NCI-H2227 (cell line): ENCODE data around the gene HNRNPAB.
"Not testable (repeated sequence)": the region's sequence is repeated elsewhere in the genome, so short reads cannot be mapped to it uniquely, and the experiment has no call there.

Source experiments
- DNase-seq: peaks from one replicate; lab custom pipeline; 2025; ENCODE audit not compliant: unreplicated experiment; lab: John Stamatoyannopoulos, UW

Gene HNRNPAB

DNA sequence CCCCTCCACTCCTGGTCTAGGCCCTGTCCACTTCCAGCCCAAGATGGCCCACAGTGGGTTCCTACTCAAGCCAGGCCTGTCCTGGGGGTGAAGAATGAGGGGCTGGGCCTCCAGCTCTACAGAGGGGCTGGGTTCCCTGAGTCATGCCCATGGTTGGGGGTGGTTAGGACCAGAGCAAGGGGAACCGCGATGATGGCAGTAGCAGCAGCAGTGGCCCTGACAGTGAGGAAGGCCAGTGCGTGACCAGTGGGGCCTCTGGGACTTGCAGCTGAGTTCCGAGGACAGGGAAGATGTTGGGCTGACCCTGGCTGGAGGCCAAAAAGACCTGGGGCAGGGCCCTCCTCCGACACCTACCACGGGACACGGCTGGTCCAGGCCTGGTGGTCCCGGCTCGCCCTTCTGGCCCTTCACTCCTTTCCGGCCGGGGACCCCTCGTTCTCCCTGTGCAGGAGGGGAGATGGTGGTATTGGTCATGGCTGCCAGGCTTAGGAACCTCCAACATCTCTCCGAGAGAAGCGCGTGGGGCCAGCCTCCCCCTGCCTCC lies 37.4 kb downstream of the HNRNPAB start:
- DNase-seq, result no peak

DNA sequence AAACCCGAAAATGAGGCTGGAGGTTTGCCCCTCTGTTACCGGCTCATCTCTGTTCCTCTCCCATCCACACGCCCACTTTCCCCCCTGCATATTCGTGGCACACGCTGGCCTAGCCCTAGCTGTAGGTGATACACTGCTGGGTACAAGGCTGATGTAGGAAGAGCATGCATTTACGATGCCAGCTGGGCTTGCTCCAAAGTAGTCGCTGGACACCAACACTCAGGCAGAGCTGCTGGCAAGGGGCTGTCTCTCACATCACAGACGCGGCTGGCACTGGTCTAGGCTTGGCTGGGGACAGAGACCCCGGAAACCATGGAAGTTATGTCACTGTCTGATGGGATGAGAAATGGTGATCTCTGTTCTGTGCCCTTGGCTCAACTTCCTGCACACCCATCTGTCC lies 38.1 kb downstream of the HNRNPAB start:
- no peak for DNase-seq

DNA sequence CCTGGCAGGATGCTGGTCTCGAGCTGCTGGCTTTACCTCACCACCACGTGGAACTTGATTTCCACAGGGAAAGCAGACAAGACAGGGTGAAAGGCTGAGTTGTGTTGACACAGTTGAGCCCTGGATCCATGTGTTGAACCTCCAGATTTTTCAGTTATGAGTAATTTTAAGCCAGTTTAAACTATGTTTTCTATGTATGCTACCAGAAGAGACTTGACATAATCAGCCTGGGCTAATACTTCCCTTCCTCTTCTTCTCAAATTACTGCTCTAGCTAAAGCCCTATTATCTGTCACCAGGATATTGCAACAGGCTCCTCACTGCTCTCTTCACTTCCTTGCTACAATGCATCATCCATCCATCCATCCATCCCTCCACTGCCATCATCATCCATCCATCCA lies 40.2 kb downstream of the HNRNPAB start:
- DNase-seq, result no peak

DNA sequence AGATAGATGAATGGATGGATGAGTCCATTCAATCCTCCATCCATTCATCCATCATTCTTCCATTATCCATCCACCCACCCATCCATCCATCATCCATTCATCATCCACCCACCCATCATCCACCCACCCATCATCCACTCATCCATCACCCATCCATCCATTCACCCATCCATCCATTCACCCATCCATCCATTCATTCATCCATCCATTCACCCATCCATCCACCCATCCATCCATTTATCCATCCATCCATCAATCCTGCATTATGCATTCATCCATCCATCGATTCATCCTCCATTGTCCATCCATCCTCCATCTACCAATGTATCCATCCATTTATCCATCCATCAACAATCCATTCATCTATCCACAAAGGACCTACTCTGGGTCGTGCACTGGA lies 41.1 kb downstream of the HNRNPAB start:
- DNase-seq, result no peak

DNA sequence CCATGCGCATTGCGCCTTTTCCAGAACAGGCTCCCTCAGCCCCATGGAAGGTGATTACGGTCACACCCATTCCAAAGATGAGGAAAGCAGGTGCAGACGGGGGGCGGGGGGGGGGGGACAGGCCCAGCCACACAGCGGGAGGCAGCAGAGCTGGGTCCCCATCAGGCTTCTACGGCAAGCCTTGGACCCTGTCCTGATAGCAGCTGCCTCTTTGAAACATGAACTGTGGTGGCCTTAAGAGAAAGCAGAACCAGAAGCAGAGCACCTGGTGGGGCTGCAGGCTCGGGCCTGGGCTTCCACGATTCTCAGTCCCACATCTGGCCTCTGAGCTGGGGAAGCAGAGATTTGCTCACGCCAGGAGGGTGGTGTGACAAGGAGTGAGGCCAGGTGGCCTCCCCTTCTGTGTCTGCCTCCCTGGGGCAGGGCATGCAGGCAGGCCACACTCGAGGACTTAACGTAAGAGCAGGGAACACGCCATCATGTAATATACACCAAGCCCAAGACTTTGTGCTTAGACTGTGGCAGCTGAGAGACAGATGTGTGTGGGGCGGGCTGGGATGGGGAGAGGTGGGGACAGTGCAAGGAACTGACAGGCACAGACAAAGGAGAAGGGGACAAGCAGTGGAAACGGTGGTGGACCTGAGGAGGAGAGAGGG lies 42.4 kb downstream of the HNRNPAB start:
- no peak for DNase-seq

DNA sequence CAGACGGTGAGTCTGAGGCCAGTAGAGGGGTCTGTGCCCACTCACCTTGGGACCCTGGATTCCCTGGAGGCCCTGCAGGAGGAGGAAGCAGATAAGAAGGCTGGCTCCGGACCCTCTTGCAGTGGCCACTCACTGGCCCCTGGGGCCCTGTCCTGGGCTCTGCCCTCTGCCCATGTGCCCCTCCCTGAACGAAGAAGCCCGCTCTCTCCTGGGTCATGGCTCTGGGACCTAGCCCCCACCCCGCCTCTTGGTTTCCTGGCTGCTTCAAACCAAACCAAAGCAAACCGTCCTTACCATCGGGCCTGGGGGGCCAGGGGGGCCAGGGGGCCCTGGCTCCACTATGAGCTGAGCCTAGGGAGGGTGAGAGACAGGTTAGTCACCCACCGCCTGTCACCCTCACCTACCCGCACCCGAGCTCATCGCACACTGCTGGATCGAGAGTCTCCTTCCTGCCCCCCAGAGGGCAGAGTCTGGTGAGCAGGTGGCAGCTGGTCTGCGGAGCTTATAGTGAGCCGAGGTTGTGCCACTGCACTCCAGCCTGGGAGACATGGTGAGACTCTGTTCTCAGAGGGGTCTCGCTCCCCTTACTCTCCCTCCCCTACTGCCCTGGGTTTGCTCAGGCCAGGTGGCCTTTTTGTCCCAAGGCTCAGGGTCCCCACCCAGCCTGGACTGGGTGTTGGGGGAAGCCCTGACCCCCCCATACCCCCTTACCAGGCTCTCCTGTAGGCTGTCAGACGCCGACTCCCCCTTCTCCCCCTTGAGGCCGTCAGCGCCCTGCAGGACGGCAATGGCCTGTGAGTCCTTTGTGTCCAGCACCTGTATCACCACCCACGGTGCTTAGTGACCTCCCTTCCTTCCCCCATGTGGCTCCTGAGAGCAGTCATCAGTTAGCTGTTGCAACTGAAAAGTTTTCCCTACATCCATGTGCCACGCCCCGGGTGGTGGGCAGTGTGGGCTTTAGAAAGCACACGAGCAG lies 43.4 kb downstream of the HNRNPAB start:
- DNase-seq, result no peak

DNA sequence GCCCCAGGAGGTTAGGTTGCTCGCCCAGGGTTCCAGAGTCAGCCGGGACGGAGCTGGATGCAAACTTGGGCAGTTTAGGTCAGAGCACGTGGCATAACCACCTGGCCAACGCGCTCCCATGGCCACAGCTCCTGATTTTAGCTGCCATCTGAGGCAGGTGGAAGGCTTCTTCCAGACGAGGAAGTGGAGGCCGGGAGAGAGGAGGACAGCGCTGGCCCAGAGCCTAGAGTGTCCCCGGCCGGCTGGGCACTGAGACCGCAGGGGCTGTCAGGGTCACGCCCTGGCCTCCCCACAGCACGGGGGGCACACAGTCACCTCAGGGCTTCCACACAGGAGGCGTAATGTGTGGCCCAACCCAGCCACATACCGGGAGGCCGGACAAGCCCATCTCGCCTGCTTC lies 44.4 kb downstream of the HNRNPAB start:
- DNase-seq, result no peak

DNA sequence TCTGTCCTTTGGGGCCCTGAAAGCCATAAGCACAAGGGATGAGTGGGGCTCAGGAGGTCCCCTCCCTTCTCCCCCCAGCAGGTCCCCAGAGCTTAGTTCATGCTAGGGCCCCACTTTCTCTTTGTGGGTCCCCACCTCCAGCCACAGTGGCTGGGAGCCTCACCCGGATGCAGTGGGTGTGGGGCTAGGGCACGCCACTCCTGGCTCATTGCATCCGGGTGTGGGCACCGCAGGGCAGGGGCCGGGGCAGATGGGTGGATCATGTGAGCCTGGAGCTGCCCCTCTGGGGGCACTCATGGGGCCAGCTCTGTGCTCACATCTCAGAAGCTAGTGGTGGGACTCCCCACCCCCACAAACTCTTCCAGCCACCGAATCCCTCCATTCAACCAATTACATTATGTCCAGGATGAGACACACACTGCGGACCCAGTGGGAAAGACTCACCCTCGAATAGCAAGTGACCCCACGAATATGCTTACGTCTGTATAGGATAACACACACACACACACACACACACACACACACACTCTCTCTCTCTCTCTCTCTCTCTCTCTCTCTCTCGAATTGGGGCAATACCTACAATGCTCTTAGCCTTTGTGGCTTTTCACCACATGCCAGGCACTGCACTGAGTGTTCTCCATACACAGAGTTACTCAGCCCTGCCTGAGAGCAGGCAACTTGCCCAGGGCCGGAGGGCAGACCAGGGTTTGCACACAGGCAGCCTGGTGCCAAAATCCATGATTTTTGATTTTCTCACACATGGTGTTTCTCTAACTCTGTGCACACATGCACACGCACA lies 45.1 kb downstream of the HNRNPAB start:
- no peak for DNase-seq

DNA sequence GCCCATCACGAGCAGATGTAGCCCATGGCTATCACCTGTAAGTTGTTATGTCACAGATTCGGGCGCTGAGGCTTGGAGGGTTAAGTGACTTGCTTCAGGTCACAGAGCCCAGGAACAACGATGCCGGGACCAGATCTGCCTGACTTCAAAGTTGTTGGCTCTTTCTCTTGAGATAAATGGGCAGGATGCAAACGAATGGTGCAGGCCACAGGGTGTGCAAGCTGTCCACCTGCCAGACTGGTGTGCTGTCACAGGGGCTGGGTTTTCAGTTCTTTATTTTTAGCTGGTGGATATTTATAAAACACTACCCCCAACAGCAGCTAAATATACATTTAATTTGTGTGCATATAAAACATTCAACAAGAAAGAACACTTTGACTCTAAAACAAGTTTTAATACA lies 45.9 kb downstream of the HNRNPAB start:
- DNase-seq, result no peak

DNA sequence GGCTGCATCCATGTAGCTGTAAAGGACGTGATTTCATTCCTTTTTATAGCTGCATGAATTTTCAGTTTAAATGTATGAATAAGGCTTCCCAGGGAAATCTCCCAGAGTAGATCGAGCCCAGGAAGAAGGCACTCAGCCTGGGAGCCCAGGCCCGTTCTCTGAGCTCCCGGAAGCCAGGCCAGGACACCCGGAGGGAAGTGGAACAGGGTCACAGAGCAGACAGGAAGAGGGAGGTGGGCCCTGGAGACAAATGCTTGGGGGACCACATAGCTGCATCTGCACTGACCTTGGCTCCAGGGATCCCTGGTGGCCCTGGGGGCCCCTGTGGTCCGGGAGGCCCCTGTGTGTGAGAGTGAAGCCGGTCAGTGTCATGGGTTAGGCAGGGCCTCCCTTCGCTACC lies 47.9 kb downstream of the HNRNPAB start:
- no peak for DNase-seq

DNA sequence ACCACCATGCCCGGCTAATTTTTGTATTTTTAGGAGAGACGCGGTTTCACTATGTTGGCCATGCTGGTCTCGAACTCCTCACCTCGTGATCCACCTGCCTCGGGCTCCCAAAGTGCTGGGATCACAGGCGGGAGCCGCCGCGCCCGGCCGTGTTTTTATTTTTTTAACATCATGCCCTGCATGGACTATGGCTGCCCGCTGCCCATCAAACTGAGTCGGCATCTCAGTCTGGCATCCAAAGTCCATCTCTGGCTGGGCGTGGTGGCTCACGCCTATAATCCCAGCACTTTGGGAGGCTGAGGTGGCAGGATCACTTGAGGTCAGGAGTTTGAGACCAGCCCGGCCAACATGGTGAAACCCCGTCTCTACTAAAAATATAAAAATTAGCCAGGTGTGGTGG lies 49.3 kb downstream of the HNRNPAB start:
- not testable (repeated sequence) for DNase-seq

DNA sequence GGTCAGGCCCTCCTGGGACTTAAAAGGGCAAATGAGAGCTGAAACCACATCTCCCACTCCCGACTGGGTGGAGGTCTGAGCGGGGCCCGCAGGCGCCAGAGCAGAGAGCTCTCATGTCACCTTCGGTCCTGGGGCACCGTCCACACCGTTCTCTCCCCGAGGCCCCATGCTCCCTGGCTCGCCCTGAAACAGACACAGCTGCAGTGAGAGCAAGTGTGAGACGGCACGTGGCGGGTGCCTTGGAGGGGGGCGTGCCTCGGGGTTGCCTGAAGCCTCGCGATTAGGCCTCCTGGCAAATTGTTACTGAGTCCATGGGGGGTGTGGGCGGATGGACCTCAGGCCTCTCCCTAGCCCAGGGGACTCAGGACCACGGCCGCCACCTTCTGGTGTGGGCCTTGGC lies 52.4 kb downstream of the HNRNPAB start:
- DNase-seq, result no peak

DNA sequence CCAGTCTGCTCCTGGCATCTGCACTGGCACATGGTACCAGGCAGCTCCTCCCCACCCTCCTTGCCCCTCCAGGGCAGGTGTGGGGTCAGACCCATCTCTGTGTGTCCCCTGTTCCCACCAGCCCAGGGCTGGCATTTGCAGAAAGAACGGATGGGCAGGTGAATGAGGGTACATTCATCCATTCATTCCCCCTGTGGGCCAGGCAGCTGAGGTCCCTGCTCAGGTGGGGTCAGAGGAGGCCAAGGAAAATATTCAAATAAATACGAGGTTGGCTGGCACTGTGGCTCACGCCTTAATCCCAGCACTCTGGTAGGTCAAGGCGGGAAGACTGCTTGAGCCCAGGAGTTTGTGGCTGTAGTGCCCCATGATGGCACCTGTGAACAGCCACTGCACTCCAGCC lies 53.3 kb downstream of the HNRNPAB start:
- no peak for DNase-seq

DNA sequence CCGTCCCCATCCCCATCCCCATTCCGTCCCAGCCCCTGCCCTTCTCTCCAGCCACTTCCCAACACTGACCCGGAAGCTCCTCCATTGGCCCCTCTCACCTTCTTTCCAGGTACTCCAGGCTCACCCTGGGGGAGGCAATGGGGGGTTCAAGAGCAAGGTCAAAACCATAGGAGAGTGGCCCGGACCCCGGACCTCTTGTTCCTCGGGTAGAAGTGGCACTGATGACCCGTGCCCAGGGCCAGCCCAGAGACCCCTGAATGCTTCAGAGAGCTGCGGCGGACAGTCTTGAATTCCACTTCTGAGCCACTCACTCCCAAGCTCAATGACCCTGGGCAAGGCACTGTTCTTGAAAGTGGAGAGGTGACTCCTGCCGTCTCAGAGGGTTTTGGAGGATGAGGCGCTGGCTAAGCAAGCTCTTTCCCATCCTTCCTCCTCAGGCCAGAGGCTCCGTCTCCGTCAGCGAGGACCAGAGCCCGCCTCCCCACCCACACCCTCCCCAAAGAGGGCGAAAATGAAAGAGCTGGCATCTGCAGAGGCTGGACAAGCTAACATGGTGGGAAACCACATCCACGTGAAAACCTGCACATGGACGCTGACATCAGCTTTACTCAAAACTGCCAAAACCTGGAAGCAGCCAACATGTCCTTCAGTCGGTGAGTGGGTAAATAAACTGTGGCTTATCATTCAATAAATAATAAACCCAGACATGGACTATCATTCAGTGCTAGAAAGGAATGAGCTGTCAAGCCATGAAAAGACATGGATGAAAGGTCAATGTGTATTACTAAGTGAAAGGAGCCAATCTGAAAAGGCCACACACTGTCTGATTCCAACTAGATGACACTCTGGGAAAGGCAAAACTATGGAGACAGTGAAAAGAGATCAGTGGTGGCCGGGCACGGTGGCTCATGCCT lies 55.5 kb downstream of the HNRNPAB start:
- no peak for DNase-seq
